NB4 (cell line): Measurements from ENCODE around the gene LYAR.

ENCODE experiments used
- DNase-seq: peaks from one replicate; pipeline ENCODE4 v3.0.0; 2010; ENCODE audit warnings: low read depth
- H3K4me3 ChIP-seq: one replicate; pipeline ENCODE4 v1.5.1; 2011; ENCODE audit warnings: mild to moderate bottlenecking, low read depth, low read length, moderate library complexity
- CTCF ChIP-seq: IDR thresholded peaks from one replicate; pipeline ENCODE4 v1.5.1; 2012; ENCODE audit warnings: low read depth, low read length
- MYC ChIP-seq: IDR thresholded peaks from 2 replicates; pipeline ENCODE4 v1.6.1; 2011; ENCODE audit warnings: low read depth, low read length
- POLR2A ChIP-seq: IDR thresholded peaks from 2 replicates; pipeline ENCODE4 v1.6.1; 2011; ENCODE audit warnings: mild to moderate bottlenecking; ENCODE audit not compliant: insufficient read length; ENCODE audit errors: extremely low read depth
- TF ChIP-seq, protein P1 (sequence below): IDR thresholded peaks from 2 replicates; pipeline ENCODE4 v1.6.1; 2011; ENCODE audit warnings: low read depth, low read length

LYAR gene

DNA sequence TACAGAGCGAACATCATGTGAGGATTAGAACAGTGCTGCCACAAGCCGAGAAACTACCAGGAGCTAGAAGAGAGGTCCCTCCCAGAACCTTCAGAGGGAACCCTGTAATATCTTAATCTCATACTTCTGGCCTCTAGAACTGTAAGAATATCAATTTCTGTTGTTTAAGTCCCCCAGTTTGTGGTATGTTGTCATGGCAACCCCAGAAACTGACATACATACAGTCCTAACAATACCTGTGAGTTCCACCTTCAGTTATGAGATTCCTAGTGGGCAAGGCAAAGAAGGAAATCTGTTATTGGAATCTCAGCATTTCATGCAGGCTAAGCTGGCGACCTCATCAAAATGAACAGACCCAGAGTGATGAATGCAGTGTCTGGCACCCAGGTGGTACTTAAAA is 42.6 kb upstream of the LYAR start:
- TF ChIP-seq POLR2A (no peak), MYC (no peak), CTCF (no peak)
- TF ChIP-seq, protein P1, sequence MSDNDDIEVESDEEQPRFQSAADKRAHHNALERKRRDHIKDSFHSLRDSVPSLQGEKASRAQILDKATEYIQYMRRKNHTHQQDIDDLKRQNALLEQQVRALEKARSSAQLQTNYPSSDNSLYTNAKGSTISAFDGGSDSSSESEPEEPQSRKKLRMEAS = no peak
- no peak overlapping the region for H3K4me3 ChIP-seq

GRCh38 chr4:4330794-4331193 is 40.8 kb upstream of the LYAR start:
- TF ChIP-seq, protein P1 = no peak
- TF ChIP-seq CTCF = no peak
- TF ChIP-seq POLR2A = no peak
- no peak for TF ChIP-seq MYC
- H3K4me3 ChIP-seq = no peak overlapping the region
- DNase-seq = no peak

More for the DNA sequence above, 42.6 kb upstream of the LYAR start:
- no peak for DNase-seq

DNA sequence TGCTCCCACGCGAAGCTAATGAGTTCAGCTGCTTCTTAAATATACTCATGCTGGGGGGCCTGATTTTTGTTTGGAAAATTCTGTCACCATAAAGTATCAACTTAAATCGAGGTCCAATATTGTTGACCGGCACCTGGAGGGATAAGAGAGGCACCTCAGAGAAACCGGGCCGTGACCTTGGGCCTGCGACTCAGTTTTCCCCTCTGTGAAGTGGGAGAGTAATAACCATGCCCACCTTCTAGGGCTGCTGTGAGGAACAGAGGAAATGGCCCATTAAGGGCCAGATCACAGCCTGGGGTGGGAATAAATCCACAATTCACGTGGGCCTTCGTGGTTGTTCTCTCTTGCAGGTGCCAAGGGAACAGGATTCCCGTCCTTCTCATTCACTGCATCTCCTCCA is 39.5 kb upstream of the LYAR start:
- no peak overlapping the region for H3K4me3 ChIP-seq
- no peak for DNase-seq
- TF ChIP-seq, protein P1 = no peak
- TF ChIP-seq MYC (no peak), CTCF (no peak), POLR2A (no peak)

GRCh38 chr4:4328840-4329239 is 38.9 kb upstream of the LYAR start:
- no peak for DNase-seq
- TF ChIP-seq MYC (no peak), CTCF (no peak), POLR2A (no peak)
- TF ChIP-seq, protein P1 = no peak
- no peak overlapping the region for H3K4me3 ChIP-seq

DNA sequence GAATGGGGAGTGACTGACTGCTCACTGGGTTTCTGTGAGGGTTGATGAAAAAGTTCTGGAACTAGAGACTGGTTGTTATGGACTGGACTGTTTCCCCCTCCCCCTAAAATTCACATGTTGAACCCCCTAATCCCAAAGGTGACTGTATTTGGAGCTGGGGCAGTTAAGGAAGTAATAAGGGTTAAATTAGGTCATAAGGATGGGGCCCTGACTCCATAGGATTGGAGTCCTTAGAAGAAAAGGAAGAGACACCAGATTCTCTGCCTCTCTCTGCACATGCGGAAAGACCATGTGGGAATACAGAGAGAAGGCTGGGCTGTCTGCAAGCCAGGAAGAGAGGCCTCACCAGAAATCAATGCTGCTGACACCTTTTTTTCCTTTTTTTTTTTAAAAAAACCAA is 38.3 kb upstream of the LYAR start:
- DNase-seq = no peak
- no peak for TF ChIP-seq MYC
- no peak for TF ChIP-seq CTCF
- no peak for TF ChIP-seq POLR2A
- TF ChIP-seq, protein P1 = no peak
- no peak overlapping the region for H3K4me3 ChIP-seq

DNA sequence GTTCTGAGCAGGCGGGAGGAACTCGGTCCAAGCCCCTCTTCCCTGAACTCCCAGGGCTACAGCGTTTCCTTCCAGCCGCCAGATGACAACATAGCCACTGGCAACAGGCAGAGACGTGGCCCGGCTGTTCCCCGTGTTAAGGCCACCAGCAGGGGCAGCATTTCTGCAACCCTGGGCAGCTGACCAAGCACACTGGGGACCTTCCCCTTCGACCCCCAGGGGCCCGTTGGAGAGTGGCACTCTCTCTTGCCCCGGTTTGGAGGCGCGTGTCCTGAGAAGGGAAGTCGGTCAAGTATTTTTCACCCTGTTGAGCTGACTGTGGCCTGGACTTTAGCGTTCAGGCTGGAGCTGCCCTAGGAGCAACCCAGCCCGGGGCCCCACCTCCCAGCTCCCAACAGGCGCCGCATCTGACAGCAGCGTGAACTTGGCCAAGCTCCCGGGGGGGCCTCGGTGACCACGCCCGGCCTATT is 37.7 kb upstream of the LYAR start:
- peak; percentile 33 for DNase-seq
- TF ChIP-seq POLR2A = no peak
- TF ChIP-seq CTCF = peak; percentile 47
- no peak for TF ChIP-seq MYC
- TF ChIP-seq, protein P1 = no peak
- no peak overlapping the region for H3K4me3 ChIP-seq
